Fibroblast of skin of left biceps (primary cell): ENCODE results near the gene C16orf96.

ENCODE experiments used
- DNase-seq, 2 experiments: peaks; one replicate each; pipeline ENCODE4 v3.0.0-alpha.2; 2013; ENCODE audit warnings: low read depth in 2 of 2

C16orf96 gene

DNA sequence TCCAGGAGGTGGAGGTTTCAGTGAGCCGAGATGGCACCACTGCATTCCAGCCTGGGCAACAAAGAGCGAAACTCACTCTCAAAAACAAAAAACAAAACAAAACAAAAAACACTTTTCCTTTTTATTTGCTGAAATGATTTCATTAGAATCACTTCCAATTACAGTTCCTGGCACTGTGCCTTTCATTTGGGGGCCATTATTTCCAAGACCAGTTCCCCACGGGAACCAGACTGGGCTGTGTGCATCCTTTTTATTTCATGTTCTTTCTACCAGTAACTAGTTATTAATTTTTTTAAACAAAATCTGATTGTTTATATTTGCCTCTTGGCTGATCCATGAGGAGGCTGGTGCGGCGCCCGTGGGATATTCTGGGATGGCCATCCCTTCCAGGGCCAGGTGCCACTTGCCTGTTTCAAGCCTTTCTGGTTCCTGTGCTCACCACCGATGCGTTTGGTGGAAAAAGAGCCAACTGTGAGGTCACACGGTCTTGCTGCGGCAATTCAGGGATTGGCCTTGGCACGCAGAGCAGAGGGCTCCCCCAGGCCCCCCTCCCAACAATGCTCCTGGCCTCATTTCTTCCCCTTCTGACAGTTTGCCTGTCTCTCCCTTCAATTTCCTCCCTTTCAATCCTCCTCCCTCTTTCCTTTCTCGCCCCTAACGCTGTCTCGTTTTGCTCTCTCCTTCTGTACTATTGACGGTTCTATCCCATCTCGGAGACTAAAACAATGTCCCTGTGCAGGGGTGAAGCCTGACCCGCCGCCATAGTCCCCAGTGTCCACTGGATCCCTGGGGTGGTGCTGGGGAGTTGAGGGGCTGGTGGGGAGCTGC, 45.1 kb downstream of the C16orf96 start:
- no peak for DNase-seq

- no peak for DNase-seq
These were observed 45.7 kb downstream of the C16orf96 start for GRCh38 chr16:4601864-4602186.

GRCh38 chr16:4602331-4602730, 46.2 kb downstream of the C16orf96 start:
- no peak for DNase-seq

DNA sequence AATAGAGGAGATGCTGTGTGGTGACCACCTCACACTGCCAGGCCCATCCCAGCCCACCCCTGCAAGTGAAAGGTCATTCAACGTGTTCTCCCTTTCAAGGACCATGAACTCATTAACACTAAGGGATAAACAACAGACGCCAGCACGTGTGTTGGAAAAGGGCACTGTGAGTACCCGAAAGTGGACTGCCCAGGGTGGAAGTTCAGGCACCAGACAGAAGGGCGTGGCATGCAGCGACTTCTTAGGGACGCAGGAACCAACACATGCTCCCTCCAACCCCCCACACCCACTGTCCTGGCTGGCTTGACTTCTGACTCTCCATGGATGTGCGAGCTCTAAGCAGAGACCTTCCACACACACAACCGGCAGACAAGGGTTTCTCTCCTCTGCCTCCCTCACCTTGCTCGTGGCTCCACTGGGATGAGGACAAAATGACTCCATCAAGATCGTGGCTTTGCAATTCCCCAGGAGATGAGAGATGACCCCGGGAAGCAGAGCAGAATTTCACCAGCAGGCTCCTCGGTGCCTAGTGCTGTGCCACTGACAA, 47.6 kb downstream of the C16orf96 start:
- DNase-seq: no peak

DNA sequence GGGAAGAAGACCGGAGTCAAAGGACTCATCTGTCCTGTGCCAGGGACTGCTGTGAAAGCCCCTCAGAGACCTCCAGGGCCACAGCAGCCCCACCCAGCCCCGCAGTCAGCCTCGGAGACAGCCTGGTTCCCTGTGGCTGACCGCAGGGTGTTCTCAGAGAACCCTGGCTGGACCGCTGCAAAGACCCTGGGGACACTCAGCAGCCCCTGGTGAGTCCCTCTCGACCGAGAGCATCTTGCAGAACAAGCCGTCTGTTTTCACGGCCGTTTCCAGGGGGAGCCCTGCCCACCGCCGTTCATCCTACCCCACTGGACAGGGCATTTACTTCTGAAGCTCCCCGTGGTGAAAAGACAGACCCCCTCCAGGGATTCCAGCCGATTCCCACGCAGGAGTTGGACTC, 48.3 kb downstream of the C16orf96 start:
- DNase-seq: no peak

- no peak for DNase-seq
These were observed 50.2 kb downstream of the C16orf96 start for GRCh38 chr16:4606354-4606753.

GRCh38 chr16:4607841-4608703, 51.9 kb downstream of the C16orf96 start:
- no peak for DNase-seq

DNA sequence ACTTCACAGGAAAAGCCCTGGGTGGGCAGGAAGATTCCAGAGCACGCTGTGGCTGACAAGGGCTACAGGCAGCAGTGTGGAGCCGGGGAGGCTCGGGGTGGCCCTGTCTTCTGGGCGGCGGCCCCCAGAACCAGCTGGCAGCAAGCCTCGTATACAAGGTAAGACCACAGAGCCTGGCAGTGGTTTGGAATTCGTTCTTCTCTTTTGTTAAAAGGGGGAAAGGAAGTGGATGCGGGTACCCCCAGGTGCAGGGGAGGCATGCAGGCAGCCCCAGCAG, 52.5 kb downstream of the C16orf96 start:
- DNase-seq: no peak

DNA sequence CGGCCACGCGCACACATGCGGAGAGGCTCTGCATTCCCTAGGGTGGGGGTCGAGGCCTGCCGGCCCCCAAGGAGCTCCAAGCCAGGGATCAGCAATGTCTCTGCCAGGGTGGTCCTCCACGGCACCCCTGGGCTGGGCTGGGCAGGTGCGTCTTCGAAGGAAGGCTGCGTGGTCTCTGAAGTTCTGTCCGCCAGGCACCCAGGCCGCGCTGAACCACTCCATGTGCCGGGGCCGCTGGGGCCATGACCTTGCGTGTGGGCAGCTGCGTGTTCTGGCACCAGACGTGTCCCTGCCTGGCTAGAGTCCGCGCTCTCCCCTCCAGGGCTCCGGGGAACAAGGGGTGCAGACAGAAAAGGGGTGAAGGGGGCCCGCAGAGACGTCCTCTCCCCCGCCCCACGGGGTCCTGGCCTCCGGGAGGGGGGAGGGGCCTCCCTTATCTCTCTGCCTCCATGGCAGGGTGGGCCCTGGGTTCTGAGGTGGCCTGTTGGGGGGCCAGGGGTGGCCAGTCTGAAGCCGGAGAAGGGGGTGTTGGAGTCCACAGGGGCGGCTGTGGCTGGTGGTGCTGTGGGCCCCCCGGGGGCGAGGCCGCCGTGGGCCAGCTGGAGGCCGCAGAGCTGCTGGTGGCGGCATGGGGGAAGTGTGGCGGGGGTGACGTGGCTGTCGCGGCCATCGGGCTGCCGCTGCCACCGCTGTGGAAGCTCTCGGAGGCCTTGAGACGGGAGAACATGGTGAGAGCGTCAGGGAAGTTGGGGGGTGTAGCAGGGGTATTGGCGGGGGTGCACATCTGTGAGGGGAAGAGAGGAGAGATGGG, 53.3 kb downstream of the C16orf96 start:
- DNase-seq: no peak

DNA sequence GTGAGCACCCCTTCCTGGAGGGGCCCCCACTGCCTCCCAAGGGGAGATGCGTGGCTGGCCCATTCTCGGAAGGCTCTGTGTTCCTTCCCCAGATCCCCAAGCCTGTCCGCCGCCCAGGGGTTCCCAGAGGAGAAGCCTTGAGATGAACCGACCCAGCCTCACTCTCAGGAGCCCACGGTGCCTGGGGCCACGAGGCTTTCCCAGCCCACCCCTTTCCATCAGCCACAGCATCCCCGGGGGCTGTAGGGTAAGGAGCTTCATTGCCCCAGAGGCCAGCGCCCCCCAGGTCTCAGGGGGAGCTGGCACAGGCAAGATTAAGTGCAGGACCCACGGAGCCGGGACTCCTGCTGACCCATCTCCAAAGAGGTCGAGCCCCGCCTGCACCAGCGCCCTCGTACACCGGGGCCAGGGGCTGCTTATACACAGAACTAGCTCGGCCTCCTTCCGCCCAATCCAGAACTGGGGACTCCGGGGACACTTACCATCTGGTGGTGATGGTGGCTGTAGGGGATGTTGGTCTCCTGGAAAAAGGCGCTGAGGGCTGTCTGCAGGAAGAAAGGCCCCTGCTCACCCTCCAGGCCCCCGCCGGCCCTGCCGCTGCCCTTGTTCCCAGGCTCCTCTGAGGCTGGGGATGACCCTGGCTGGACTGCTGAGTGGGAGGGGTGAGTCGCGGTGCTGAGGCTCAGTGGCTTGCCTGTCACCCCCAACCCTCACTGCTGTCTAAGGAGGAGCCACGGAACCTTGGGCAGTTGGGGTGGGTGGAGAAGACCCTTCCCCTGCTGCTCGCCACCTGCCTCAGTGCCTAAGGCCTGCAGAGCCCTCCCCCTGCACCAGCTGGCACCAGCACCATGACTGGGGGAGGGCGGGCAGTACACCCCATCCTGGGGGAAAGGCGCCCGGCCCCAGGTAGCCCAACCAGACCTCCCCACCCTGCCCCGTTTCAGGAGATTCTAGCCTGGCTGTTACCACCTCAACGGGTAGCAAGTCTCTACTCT, 54.2 kb downstream of the C16orf96 start:
- no peak for DNase-seq

DNA sequence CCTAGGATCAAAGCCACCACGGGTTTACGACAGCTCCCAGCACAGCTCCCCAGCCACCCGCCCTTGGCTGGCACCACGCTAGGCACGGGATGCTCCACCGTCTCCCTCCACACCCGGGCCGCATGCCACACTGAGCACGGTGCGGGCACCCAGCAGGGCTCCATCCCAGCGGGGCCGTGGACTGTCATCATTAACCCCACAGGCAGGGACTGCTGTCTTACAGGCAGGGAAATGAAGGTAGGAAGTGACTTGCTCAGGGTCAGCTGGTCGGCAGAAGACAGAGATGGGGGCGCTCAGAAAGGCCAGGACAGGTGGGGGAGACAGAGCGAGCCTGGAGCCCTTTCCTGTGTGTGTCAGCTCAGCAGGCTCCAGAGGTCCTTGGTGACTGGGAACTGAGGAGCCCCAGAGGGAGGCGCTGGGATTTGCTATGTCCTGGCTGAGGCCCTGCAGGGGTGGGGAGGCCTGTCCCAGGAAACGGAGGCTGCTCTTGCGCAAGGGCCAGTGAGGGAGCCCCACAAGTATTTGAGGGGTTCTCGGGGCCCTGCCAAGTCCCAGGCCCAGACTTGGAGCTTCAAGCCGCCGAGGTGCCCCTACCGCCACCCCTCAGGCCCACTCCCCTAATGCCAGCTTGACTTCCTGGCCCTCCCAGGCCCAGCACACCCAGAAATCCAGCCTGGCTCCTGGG, 55.3 kb downstream of the C16orf96 start:
- no peak for DNase-seq

DNA sequence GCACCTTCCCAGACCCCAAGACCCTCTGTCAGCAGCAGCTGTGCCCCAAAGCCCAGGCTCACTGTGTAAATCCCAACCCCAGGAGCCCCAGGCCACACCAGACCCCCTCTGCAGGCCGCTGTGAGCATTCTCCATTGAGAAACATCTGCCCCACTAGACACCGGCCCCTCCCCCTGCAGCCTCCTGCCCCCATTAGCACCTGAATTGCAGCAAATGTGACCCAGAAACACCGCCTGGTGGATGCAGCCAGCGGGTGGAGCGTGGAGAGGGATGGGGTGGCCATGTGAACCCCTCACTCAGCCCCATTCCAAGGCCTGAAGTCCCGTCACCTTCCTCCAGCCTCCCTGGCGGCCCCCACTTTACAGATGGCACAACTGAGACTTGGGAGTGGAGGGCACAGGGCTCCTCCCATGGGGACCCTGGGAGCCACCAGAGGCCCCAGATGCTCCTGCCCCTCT, 56.4 kb downstream of the C16orf96 start:
- no peak for DNase-seq

DNA sequence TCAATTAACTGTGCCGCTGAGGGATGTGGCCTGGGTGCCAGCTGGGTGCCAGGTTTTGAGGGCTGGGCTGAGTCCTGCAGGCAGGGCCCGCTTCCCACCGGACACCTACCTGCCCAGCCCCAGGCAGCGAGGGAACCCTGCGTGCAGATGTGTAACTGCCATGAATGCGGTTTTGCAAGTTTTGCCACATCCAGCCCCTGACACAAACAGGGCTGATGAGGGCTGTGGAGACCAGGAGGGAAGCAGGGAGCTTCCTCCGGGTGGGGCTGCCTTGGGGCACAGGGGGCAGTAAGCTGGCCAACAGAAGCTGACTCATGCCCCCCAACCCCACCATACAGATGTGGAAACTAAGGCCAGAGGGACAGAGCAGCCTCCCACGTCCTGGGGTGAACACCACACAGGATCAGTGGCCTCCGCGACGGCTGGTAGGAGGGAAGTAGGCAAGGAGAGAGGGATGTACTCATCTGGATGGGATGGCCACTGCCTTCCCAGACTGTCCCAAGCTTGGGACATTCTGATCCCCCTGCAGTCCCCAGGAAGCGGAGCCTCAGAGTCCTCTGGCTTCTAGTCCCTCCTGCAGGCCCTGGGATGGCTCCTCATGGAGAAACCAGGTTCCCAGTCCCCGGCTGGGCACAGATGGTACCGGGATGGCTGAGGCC, 57.0 kb downstream of the C16orf96 start:
- no peak for DNase-seq

- DNase-seq: no peak
These were observed 57.8 kb downstream of the C16orf96 start for GRCh38 chr16:4613636-4614570.

DNA sequence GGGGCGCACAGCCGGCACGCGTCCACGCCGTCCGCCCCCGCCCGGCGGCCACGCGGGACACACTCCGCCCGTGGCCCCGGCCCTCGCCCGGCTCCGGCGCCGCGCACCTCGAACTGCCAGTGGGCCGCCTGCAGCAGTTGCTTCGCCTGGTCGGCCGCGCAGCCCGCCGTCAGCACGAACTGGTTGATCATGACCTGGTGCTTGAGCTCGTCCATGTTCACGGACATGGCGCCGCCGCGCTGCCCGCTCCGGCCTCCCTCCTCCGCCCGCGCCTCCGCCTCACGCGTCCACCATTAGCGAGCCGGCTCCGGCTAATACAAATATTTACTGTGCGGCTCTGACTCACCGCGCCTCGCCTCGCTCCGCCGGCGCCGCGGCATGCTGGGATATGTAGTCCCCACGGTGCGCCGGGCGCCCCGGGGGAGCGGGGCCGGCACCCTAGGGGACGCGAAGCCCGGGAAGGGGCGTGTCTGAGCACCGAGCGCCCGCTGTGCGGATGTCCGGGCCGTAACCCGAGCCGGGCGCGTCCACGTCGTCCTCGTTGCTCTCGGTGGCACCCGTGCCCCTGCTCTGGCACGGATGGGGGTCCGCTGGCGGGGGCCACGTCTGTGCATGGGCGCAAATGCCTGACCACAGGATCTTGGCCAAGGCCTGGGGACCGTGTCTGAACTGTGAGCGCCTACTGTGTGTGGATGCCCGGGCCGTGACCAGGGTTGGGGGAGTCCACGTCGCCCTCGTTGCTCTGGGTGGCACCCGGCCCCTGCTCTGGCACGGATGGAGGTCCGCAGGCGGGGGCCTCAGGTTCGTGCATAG, 58.6 kb downstream of the C16orf96 start, which contains the start of gene UBALD1:
Gene UBALD1 (minus strand): TSS at position 318 of the 813 bp plus-strand sequence. CDS start 91 bp downstream, at position 227.
- peak; percentile 69 to 70 for DNase-seq

GRCh38 chr16:4615384-4616046, 59.4 kb downstream of the C16orf96 start:
- DNase-seq: no peak
